ENCODE data around the gene PPT2. TPM values are rescaled to one million over a fixed set of nuclear protein-coding genes. Genes with fewer than 3 reads are reported as not detected.

Gene PPT2
- polyA plus RNA-seq, 1 experiment, result 31.9 TPM

GRCh38 chr6:32200711-32201475 lies 47.0 kb downstream of the PPT2 start:
- ChIA-PET POLR2A (no interaction called here), CTCF (interaction anchor here (1.1 kb wide), 1 partner anchor 44 kb away, joined by 3 read pairs; no protein-coding TSS in a partner anchor)
- no peak for TF ChIP-seq CTCF (IDR thresholded peaks at IDR 0.05; ENCODE audit: insufficient read depth, low read depth, low read length)
- H3K27me3 ChIP-seq (ENCODE audit: control insufficient read depth, insufficient read depth, low read length), result peaks cover 4% of the 10 kb centered on the region
- H3K36me3 ChIP-seq (ENCODE audit: control insufficient read depth, insufficient read depth, low read length), result no peaks in the 10 kb centered on the region
- H3K4me3 ChIP-seq (ENCODE audit: low read depth, low read length), result no peak overlapping the region
- DNase-seq (ENCODE audit: low read depth), result no peak

GRCh38 chr6:32202186-32202585 lies 48.2 kb downstream of the PPT2 start:
- POLR2A ChIA-PET, result no interaction called here
- CTCF ChIA-PET, result no interaction called here
- TF ChIP-seq CTCF (IDR thresholded peaks at IDR 0.05; ENCODE audit: insufficient read depth, low read depth, low read length), result no peak
- Histone ChIP-seq H3K27me3 (ENCODE audit: control insufficient read depth, insufficient read depth, low read length) (peaks cover 4% of the 10 kb centered on the region), H3K4me3 (ENCODE audit: low read depth, low read length) (no peak overlapping the region), H3K36me3 (ENCODE audit: control insufficient read depth, insufficient read depth, low read length) (no peaks in the 10 kb centered on the region)
- DNase-seq (ENCODE audit: low read depth), result no peak

- H3K27me3 ChIP-seq (ENCODE audit: control insufficient read depth, insufficient read depth, low read length), result peaks cover 4% of the 10 kb centered on the region
- POLR2A ChIA-PET, result no interaction called here
- no peaks in the 10 kb centered on the region for H3K36me3 ChIP-seq (ENCODE audit: control insufficient read depth, insufficient read depth, low read length)
- TF ChIP-seq CTCF (IDR thresholded peaks at IDR 0.05; ENCODE audit: insufficient read depth, low read depth, low read length), result no peak
- no peak for DNase-seq (ENCODE audit: low read depth)
- no peak overlapping the region for H3K4me3 ChIP-seq (ENCODE audit: low read depth, low read length)
- CTCF ChIA-PET, result no interaction called here
These were observed 49.7 kb downstream of the PPT2 start for GRCh38 chr6:32203426-32204267.

- Histone ChIP-seq H3K4me3 (ENCODE audit: low read depth, low read length) (no peak overlapping the region), H3K27me3 (ENCODE audit: control insufficient read depth, insufficient read depth, low read length) (peaks cover 4% of the 10 kb centered on the region), H3K36me3 (ENCODE audit: control insufficient read depth, insufficient read depth, low read length) (no peaks in the 10 kb centered on the region)
- ChIA-PET CTCF (interaction anchor here (1.5 kb wide), 1 partner anchor 41 kb away, joined by 3 read pairs; no protein-coding TSS in a partner anchor), POLR2A (no interaction called here)
- TF ChIP-seq CTCF (IDR thresholded peaks at IDR 0.05; ENCODE audit: insufficient read depth, low read depth, low read length), result no peak
- DNase-seq (ENCODE audit: low read depth), result no peak
These were observed 50.4 kb downstream of the PPT2 start for GRCh38 chr6:32204268-32204715.

GRCh38 chr6:32208996-32209395 lies 55.1 kb downstream of the PPT2 start:
- DNase-seq (ENCODE audit: low read depth), result no peak
- Histone ChIP-seq H3K27me3 (ENCODE audit: control insufficient read depth, insufficient read depth, low read length) (0 out of 2 replicates have a peak, but pooled peaks cover 4% of the 10 kb centered on the region), H3K36me3 (ENCODE audit: control insufficient read depth, insufficient read depth, low read length) (no peaks in the 10 kb centered on the region), H3K4me3 (ENCODE audit: low read depth, low read length) (no peak overlapping the region)
- ChIA-PET CTCF (no interaction called here), POLR2A (no interaction called here)
- TF ChIP-seq CTCF (IDR thresholded peaks at IDR 0.05; ENCODE audit: insufficient read depth, low read depth, low read length), result no peak
